Measurements from ENCODE around the gene IGFBP4.

IGFBP4 gene

GRCh38 chr17:40452216-40452787 is 9.1 kb downstream of the IGFBP4 start:
- Histone ChIP-seq H3K36me3 (ENCODE audit: control insufficient read depth, insufficient read depth, low read length) (peaks cover 30% of the 10 kb centered on the region), H3K9ac (ENCODE audit: low read length) (no peak overlapping the region), H3K4me3 (ENCODE audit: low read length) (peak overlapping the region; percentile 33), H3K27ac (ENCODE audit: low read depth, low read length) (peak overlapping the region; percentile 87), H3K27me3 (ENCODE audit: control insufficient read depth, insufficient read depth, low read length) (no peaks in the 10 kb centered on the region), H3K4me1 (ENCODE audit: control insufficient read depth, insufficient read depth, low read length) (peaks cover 71% of the 10 kb centered on the region)

GRCh38 chr17:40452921-40453378 is 9.7 kb downstream of the IGFBP4 start:
- H3K36me3 ChIP-seq (ENCODE audit: control insufficient read depth, insufficient read depth, low read length): peaks cover 31% of the 10 kb centered on the region
- no peak overlapping the region for H3K9ac ChIP-seq (ENCODE audit: low read length)
- H3K4me3 ChIP-seq (ENCODE audit: low read length): no peak overlapping the region
- H3K4me1 ChIP-seq (ENCODE audit: control insufficient read depth, insufficient read depth, low read length): peaks cover 73% of the 10 kb centered on the region
- peak overlapping the region; percentile 87 for H3K27ac ChIP-seq (ENCODE audit: low read depth, low read length)
- H3K27me3 ChIP-seq (ENCODE audit: control insufficient read depth, insufficient read depth, low read length): no peaks in the 10 kb centered on the region

GRCh38 chr17:40453881-40454612 is 10.8 kb downstream of the IGFBP4 start:
- Histone ChIP-seq H3K4me1 (ENCODE audit: control insufficient read depth, insufficient read depth, low read length) (peaks cover 75% of the 10 kb centered on the region), H3K9ac (ENCODE audit: low read length) (no peak overlapping the region), H3K36me3 (ENCODE audit: control insufficient read depth, insufficient read depth, low read length) (peaks cover 31% of the 10 kb centered on the region)

GRCh38 chr17:40454613-40454995 is 11.4 kb downstream of the IGFBP4 start:
- Histone ChIP-seq H3K27ac (ENCODE audit: low read depth, low read length) (peak overlapping the region; percentile 1), H3K4me1 (ENCODE audit: control insufficient read depth, insufficient read depth, low read length) (peaks cover 78% of the 10 kb centered on the region), H3K36me3 (ENCODE audit: control insufficient read depth, insufficient read depth, low read length) (peaks cover 31% of the 10 kb centered on the region), H3K27me3 (ENCODE audit: control insufficient read depth, insufficient read depth, low read length) (no peaks in the 10 kb centered on the region), H3K9ac (ENCODE audit: low read length) (no peak overlapping the region), H3K4me3 (ENCODE audit: low read length) (no peak overlapping the region)

More at GRCh38 chr17:40453881-40454612, 10.8 kb downstream of the IGFBP4 start:
- Histone ChIP-seq H3K27ac (ENCODE audit: low read depth, low read length) (peak overlapping the region; percentile 25), H3K4me3 (ENCODE audit: low read length) (no peak overlapping the region), H3K27me3 (ENCODE audit: control insufficient read depth, insufficient read depth, low read length) (no peaks in the 10 kb centered on the region)

- H3K36me3 ChIP-seq (ENCODE audit: control insufficient read depth, insufficient read depth, low read length): peaks cover 31% of the 10 kb centered on the region
- H3K4me3 ChIP-seq (ENCODE audit: low read length): no peak overlapping the region
- no peaks in the 10 kb centered on the region for H3K27me3 ChIP-seq (ENCODE audit: control insufficient read depth, insufficient read depth, low read length)
- H3K4me1 ChIP-seq (ENCODE audit: control insufficient read depth, insufficient read depth, low read length): peaks cover 76% of the 10 kb centered on the region
- H3K9ac ChIP-seq (ENCODE audit: low read length): no peak overlapping the region
- H3K27ac ChIP-seq (ENCODE audit: low read depth, low read length): peak overlapping the region; percentile 68
Observed at GRCh38 chr17:40456396-40456951, 13.2 kb downstream of the IGFBP4 start.

GRCh38 chr17:40457369-40457768 is 14.1 kb downstream of the IGFBP4 start:
- no peak overlapping the region for H3K4me3 ChIP-seq (ENCODE audit: low read length)
- peaks cover 30% of the 10 kb centered on the region for H3K36me3 ChIP-seq (ENCODE audit: control insufficient read depth, insufficient read depth, low read length)
- peak overlapping the region; percentile 68 for H3K27ac ChIP-seq (ENCODE audit: low read depth, low read length)
- H3K27me3 ChIP-seq (ENCODE audit: control insufficient read depth, insufficient read depth, low read length): no peaks in the 10 kb centered on the region
- H3K9ac ChIP-seq (ENCODE audit: low read length): no peak overlapping the region
- H3K4me1 ChIP-seq (ENCODE audit: control insufficient read depth, insufficient read depth, low read length): peaks cover 77% of the 10 kb centered on the region

GRCh38 chr17:40457964-40458791 is 14.9 kb downstream of the IGFBP4 start:
- Histone ChIP-seq H3K9ac (ENCODE audit: low read length) (no peak overlapping the region), H3K36me3 (ENCODE audit: control insufficient read depth, insufficient read depth, low read length) (peaks cover 27% of the 10 kb centered on the region), H3K27ac (ENCODE audit: low read depth, low read length) (peak overlapping the region; percentile 51), H3K4me1 (ENCODE audit: control insufficient read depth, insufficient read depth, low read length) (peaks cover 77% of the 10 kb centered on the region), H3K27me3 (ENCODE audit: control insufficient read depth, insufficient read depth, low read length) (no peaks in the 10 kb centered on the region), H3K4me3 (ENCODE audit: low read length) (no peak overlapping the region)

GRCh38 chr17:40458851-40459482 is 15.7 kb downstream of the IGFBP4 start:
- Histone ChIP-seq H3K9ac (ENCODE audit: low read length) (no peak overlapping the region), H3K27ac (ENCODE audit: low read depth, low read length) (peak overlapping the region; percentile 51), H3K36me3 (ENCODE audit: control insufficient read depth, insufficient read depth, low read length) (peaks cover 20% of the 10 kb centered on the region), H3K4me1 (ENCODE audit: control insufficient read depth, insufficient read depth, low read length) (peaks cover 72% of the 10 kb centered on the region), H3K27me3 (ENCODE audit: control insufficient read depth, insufficient read depth, low read length) (no peaks in the 10 kb centered on the region), H3K4me3 (ENCODE audit: low read length) (no peak overlapping the region)

GRCh38 chr17:40459636-40460603 is 16.7 kb downstream of the IGFBP4 start:
- H3K4me3 ChIP-seq (ENCODE audit: low read length): no peak overlapping the region
- peaks cover 70% of the 10 kb centered on the region for H3K4me1 ChIP-seq (ENCODE audit: control insufficient read depth, insufficient read depth, low read length)
- no peak overlapping the region for H3K9ac ChIP-seq (ENCODE audit: low read length)
- H3K27ac ChIP-seq (ENCODE audit: low read depth, low read length): peak overlapping the region; percentile 51
- H3K27me3 ChIP-seq (ENCODE audit: control insufficient read depth, insufficient read depth, low read length): no peaks in the 10 kb centered on the region
- H3K36me3 ChIP-seq (ENCODE audit: control insufficient read depth, insufficient read depth, low read length): peaks cover 14% of the 10 kb centered on the region

- Histone ChIP-seq H3K27ac (ENCODE audit: low read depth, low read length) (peak overlapping the region; percentile 55), H3K4me1 (ENCODE audit: control insufficient read depth, insufficient read depth, low read length) (peaks cover 70% of the 10 kb centered on the region)
Observed at GRCh38 chr17:40460604-40460967, 17.3 kb downstream of the IGFBP4 start.

More at GRCh38 chr17:40460604-40460967, 17.3 kb downstream of the IGFBP4 start:
- peaks cover 14% of the 10 kb centered on the region for H3K36me3 ChIP-seq (ENCODE audit: control insufficient read depth, insufficient read depth, low read length)
- H3K27me3 ChIP-seq (ENCODE audit: control insufficient read depth, insufficient read depth, low read length): no peaks in the 10 kb centered on the region
- no peak overlapping the region for H3K4me3 ChIP-seq (ENCODE audit: low read length)
- no peak overlapping the region for H3K9ac ChIP-seq (ENCODE audit: low read length)
